ENCODE measurements around the gene SDK1.
"Not testable (repeated sequence)": the region's sequence is repeated elsewhere in the genome, so short reads cannot be mapped to it uniquely, and the experiment has no call there.

Gene SDK1

DNA sequence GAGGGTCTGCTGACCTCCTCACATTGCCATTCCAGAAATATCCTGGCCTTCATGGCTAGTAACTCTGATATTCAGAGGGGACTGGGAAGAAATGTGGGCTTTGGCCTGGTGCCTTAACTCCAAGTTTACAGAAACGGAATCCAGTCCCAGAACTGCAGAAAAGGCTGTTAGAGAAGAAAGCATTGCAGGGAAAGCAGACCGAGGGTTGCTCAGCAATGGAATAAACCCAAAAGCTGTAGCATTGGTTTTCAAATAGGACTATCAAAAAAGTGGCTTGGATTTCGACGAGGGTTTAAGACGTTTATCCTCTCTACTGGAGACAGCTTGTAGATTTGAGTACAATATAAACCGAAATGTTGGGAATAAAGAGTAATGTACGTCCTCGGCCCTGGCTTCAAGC, 955.2 kb downstream of the SDK1 start:
- H3K27ac ChIP-seq (replicated peaks; ENCODE audit: low read length) = no peak overlapping the region

DNA sequence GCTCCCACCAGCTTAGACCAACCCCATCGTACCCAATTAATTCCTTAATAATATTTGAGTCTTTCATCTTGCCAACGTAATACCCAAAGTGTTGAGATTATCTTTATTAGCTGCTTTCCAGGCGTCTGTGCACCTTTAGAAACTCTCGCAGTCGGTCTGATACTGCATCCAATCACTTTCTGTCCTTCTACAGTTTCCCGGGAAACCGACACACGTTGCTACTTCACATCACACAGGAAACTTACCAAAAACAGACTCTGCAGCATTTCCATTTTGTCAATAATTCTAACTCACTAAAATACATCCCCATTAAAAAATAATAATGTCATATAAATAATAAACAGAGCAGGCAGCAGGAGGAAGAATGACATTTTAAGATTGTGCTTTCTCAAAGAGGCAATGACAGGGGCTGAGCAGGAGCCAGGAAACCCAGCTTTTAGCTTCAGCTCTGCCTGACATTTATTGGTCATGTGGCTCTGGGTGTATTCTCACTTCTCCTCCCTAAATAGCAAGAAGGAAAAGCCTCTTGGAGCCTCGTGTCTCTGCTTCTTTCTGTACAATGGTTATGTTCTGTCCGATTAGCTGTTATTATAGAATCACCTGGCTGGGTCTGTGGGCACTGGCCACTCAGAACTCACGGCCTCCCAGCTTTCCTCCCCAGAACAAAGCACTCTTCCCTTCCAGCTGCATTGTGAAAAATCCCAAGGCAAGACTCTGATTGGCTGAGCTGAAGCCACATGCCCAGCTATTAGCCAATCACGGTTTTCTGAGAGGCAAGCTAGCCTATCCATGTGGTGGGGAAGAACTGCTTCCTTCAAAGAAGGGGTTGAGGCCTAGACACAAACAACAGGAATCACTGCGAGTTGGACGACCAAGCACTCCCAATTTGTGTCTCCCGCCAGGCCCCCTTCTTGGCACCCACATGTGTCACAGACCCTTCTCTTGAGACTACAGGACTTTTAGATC, 956.4 kb downstream of the SDK1 start:
- H3K23ac ChIP-seq (ENCODE audit: low read depth, low read length, poor library complexity) = no peak overlapping the region
- no peak for DNase-seq (ENCODE audit: low spot score)
- H3K9me3 ChIP-seq (replicated peaks in 1 of 2; ENCODE audit: control insufficient read depth in 2 of 2, insufficient read depth in 1 of 2, low read depth in 1 of 2, low read length in 2 of 2) = peaks cover 0 to 3% of the 10 kb centered on the region in 2 donors
- H3K4ac ChIP-seq (ENCODE audit: low read length) = no peak overlapping the region
- H3K4me3 ChIP-seq (ENCODE audit: low read length in 2 of 2) = no peak overlapping the region
- no peak overlapping the region for H3K27ac ChIP-seq (replicated peaks; ENCODE audit: low read length)
- H2AFZ ChIP-seq (ENCODE audit: low read length) = no peak overlapping the region
- no peaks in the 10 kb centered on the region for H3K36me3 ChIP-seq (replicated peaks in 1 of 2; ENCODE audit: control insufficient read depth in 2 of 2, insufficient read depth in 2 of 2, low read length in 2 of 2)
- no peak overlapping the region for H4K91ac ChIP-seq (ENCODE audit: low read depth, low read length, poor library complexity)
- H3K18ac ChIP-seq (ENCODE audit: low read length) = no peak overlapping the region
- no peaks in the 10 kb centered on the region for H3K4me1 ChIP-seq (ENCODE audit: control insufficient read depth in 2 of 2, insufficient read depth in 1 of 2, low read depth in 1 of 2, low read length in 2 of 2)
- WGBS, 2 donors (ENCODE audit: extremely low coverage in 2 of 2, insufficient read length in 2 of 2, insufficient replicate concordance in 1 of 2) = no CpG with 5 or more reads among the region's 15 CpGs
- H3K27me3 ChIP-seq (ENCODE audit: control insufficient read depth in 3 of 3, insufficient read depth in 3 of 3, low read depth in 1 of 3, low read length in 3 of 3) = no peaks in the 10 kb centered on the region
- no peak overlapping the region for H2BK120ac ChIP-seq (ENCODE audit: low read depth, low read length)
- no peak overlapping the region for H3K9ac ChIP-seq (ENCODE audit: low read depth, low read length, poor library complexity)
- H4K8ac ChIP-seq (ENCODE audit: low read depth, low read length) = no peak overlapping the region
- H3K79me1 ChIP-seq (ENCODE audit: low read depth, low read length) = no peaks in the 10 kb centered on the region
- H2BK12ac ChIP-seq (ENCODE audit: low read length) = no peak overlapping the region
- H3K14ac ChIP-seq (ENCODE audit: low read length) = no peak overlapping the region
- no peak overlapping the region for H2BK15ac ChIP-seq (ENCODE audit: low read length)
- H3K4me2 ChIP-seq (ENCODE audit: insufficient read depth, low read length, poor library complexity, severe bottlenecking) = no peak overlapping the region
- H2AK5ac ChIP-seq (ENCODE audit: low read depth, low read length) = no peak overlapping the region
- no peak overlapping the region for H2BK5ac ChIP-seq (ENCODE audit: low read length)

More for the DNA sequence above, 955.2 kb downstream of the SDK1 start:
- Histone ChIP-seq H3K14ac (ENCODE audit: low read length) (no peak overlapping the region), H3K79me1 (ENCODE audit: low read depth, low read length) (no peaks in the 10 kb centered on the region), H2BK15ac (ENCODE audit: low read length) (no peak overlapping the region), H3K4ac (ENCODE audit: low read length) (no peak overlapping the region), H3K18ac (ENCODE audit: low read length) (no peak overlapping the region), H2BK5ac (ENCODE audit: low read length) (no peak overlapping the region), H4K91ac (ENCODE audit: low read depth, low read length, poor library complexity) (no peak overlapping the region), H3K4me2 (ENCODE audit: insufficient read depth, low read length, poor library complexity, severe bottlenecking) (no peak overlapping the region), H3K9ac (ENCODE audit: low read depth, low read length, poor library complexity) (no peak overlapping the region), H2BK12ac (ENCODE audit: low read length) (no peak overlapping the region), H3K36me3 (replicated peaks in 1 of 2; ENCODE audit: control insufficient read depth in 2 of 2, insufficient read depth in 2 of 2, low read length in 2 of 2) (no peaks in the 10 kb centered on the region), H3K4me3 (ENCODE audit: low read length in 2 of 2) (no peak overlapping the region), H3K27me3 (ENCODE audit: control insufficient read depth in 3 of 3, insufficient read depth in 3 of 3, low read depth in 1 of 3, low read length in 3 of 3) (no peaks in the 10 kb centered on the region), H2AFZ (ENCODE audit: low read length) (no peak overlapping the region), H3K23ac (ENCODE audit: low read depth, low read length, poor library complexity) (no peak overlapping the region), H3K9me3 (replicated peaks in 1 of 2; ENCODE audit: control insufficient read depth in 2 of 2, insufficient read depth in 1 of 2, low read depth in 1 of 2, low read length in 2 of 2) (peaks cover 0 to 3% of the 10 kb centered on the region in 2 donors), H2AK5ac (ENCODE audit: low read depth, low read length) (no peak overlapping the region), H3K4me1 (ENCODE audit: control insufficient read depth in 2 of 2, insufficient read depth in 1 of 2, low read depth in 1 of 2, low read length in 2 of 2) (no peaks in the 10 kb centered on the region), H2BK120ac (ENCODE audit: low read depth, low read length) (no peak overlapping the region), H4K8ac (ENCODE audit: low read depth, low read length) (no peak overlapping the region)
- DNase-seq (ENCODE audit: low spot score) = no peak
- WGBS, 2 donors (ENCODE audit: extremely low coverage in 2 of 2, insufficient read length in 2 of 2, insufficient replicate concordance in 1 of 2) = no CpG with 5 or more reads among the region's 8 CpGs

DNA sequence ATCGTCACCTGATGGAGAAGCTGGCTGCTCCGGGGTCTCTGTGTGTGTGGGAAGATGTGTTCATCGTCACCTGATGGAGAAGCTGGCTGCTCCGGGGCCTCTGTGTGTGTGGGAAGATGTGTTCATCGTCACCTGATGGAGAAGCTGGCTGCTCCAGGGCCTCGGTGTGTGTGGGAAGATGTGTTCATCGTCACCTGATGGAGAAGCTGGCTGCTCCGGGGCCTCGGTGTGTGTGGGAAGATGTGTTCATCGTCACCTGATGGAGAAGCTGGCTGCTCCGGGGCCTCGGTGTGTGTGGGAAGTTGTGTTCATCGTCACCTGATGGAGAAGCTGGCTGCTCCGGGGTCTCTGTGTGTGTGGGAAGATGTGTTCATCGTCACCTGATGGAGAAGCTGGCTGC, 959.1 kb downstream of the SDK1 start:
- not testable (repeated sequence) for H3K79me1 ChIP-seq (ENCODE audit: low read depth, low read length); H3K4ac ChIP-seq (ENCODE audit: low read length); H3K4me1 ChIP-seq (ENCODE audit: control insufficient read depth in 2 of 2, insufficient read depth in 1 of 2, low read depth in 1 of 2, low read length in 2 of 2); H3K27me3 ChIP-seq (ENCODE audit: control insufficient read depth in 3 of 3, insufficient read depth in 3 of 3, low read depth in 1 of 3, low read length in 3 of 3); H3K9me3 ChIP-seq (replicated peaks in 1 of 2; ENCODE audit: control insufficient read depth in 2 of 2, insufficient read depth in 1 of 2, low read depth in 1 of 2, low read length in 2 of 2); H3K36me3 ChIP-seq (replicated peaks in 1 of 2; ENCODE audit: control insufficient read depth in 2 of 2, insufficient read depth in 2 of 2, low read length in 2 of 2); H3K4me3 ChIP-seq (ENCODE audit: low read length in 2 of 2); H2BK120ac ChIP-seq (ENCODE audit: low read depth, low read length); H4K91ac ChIP-seq (ENCODE audit: low read depth, low read length, poor library complexity); H3K27ac ChIP-seq (replicated peaks; ENCODE audit: low read length); H3K18ac ChIP-seq (ENCODE audit: low read length); H2BK5ac ChIP-seq (ENCODE audit: low read length); H2AFZ ChIP-seq (ENCODE audit: low read length); H4K8ac ChIP-seq (ENCODE audit: low read depth, low read length); H3K14ac ChIP-seq (ENCODE audit: low read length); H2AK5ac ChIP-seq (ENCODE audit: low read depth, low read length); H3K9ac ChIP-seq (ENCODE audit: low read depth, low read length, poor library complexity); H3K4me2 ChIP-seq (ENCODE audit: insufficient read depth, low read length, poor library complexity, severe bottlenecking); H2BK15ac ChIP-seq (ENCODE audit: low read length); H2BK12ac ChIP-seq (ENCODE audit: low read length); DNase-seq (ENCODE audit: low spot score); H3K23ac ChIP-seq (ENCODE audit: low read depth, low read length, poor library complexity)
- WGBS, 2 donors (ENCODE audit: extremely low coverage in 2 of 2, insufficient read length in 2 of 2, insufficient replicate concordance in 1 of 2) = no CpG with 5 or more reads among the region's 15 CpGs

DNA sequence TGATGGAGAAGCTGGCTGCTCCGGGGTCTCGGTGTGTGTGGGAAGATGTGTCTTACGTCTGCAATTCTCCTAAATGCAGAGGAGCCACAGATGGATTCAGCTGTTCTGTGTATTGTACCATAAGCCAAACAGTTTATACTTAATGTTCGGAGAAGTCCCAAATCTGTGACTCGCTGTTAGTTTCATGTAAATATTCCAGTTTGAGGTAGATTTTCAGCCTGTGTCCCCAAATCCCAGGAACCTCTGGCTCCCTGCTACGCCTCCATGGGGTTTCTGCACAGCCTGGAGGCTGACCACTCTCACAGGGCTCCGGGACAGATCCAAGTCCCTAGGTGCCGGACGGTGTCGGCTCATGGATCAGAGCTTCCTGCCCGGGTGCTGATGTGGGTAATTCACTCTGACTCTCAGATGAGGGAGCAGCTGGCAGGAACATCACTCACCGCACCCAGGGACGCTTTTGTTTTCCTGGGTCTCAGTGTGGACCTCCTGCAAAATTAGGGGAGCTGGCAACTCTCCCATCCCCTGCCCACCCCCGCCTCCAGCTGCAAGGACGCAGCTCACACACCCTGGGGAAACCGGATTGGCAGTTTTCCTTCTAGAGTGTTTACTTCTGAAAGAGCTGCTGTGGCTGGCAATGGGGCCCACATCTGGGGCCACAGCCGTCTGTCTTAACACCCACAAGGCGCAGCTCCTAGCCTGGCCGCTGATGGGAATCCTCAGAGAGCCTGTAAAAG, 960.0 kb downstream of the SDK1 start:
- DNase-seq (ENCODE audit: low spot score) = no peak
- Histone ChIP-seq H3K4me3 (ENCODE audit: low read length in 2 of 2) (no peak overlapping the region), H3K4me2 (ENCODE audit: insufficient read depth, low read length, poor library complexity, severe bottlenecking) (no peak overlapping the region), H2BK120ac (ENCODE audit: low read depth, low read length) (peak overlapping the region; percentile 4), H3K18ac (ENCODE audit: low read length) (peak overlapping the region; percentile 19), H3K4me1 (ENCODE audit: control insufficient read depth in 2 of 2, insufficient read depth in 1 of 2, low read depth in 1 of 2, low read length in 2 of 2) (no peaks in the 10 kb centered on the region), H3K27ac (replicated peaks; ENCODE audit: low read length) (no peak overlapping the region), H3K4ac (ENCODE audit: low read length) (no peak overlapping the region), H3K23ac (ENCODE audit: low read depth, low read length, poor library complexity) (no peak overlapping the region), H2BK15ac (ENCODE audit: low read length) (no peak overlapping the region), H3K27me3 (ENCODE audit: control insufficient read depth in 3 of 3, insufficient read depth in 3 of 3, low read depth in 1 of 3, low read length in 3 of 3) (no peaks in the 10 kb centered on the region), H4K8ac (ENCODE audit: low read depth, low read length) (no peak overlapping the region), H3K14ac (ENCODE audit: low read length) (peak overlapping the region; percentile 47), H2BK12ac (ENCODE audit: low read length) (no peak overlapping the region), H2AK5ac (ENCODE audit: low read depth, low read length) (peak overlapping the region; percentile 48), H3K79me1 (ENCODE audit: low read depth, low read length) (no peaks in the 10 kb centered on the region), H3K36me3 (replicated peaks in 1 of 2; ENCODE audit: control insufficient read depth in 2 of 2, insufficient read depth in 2 of 2, low read length in 2 of 2) (no peaks in the 10 kb centered on the region), H4K91ac (ENCODE audit: low read depth, low read length, poor library complexity) (no peak overlapping the region), H3K9me3 (replicated peaks in 1 of 2; ENCODE audit: control insufficient read depth in 2 of 2, insufficient read depth in 1 of 2, low read depth in 1 of 2, low read length in 2 of 2) (peaks cover 0 to 3% of the 10 kb centered on the region in 2 donors), H3K9ac (ENCODE audit: low read depth, low read length, poor library complexity) (no peak overlapping the region), H2AFZ (ENCODE audit: low read length) (no peak overlapping the region), H2BK5ac (ENCODE audit: low read length) (no peak overlapping the region)
- no CpG with 5 or more reads among the region's 19 CpGs for WGBS, 2 donors (ENCODE audit: extremely low coverage in 2 of 2, insufficient read length in 2 of 2, insufficient replicate concordance in 1 of 2)
